Neural crest cell (in vitro differentiated cells): ENCODE results near the gene WNT11. TPM values are rescaled to one million over a fixed set of nuclear protein-coding genes. Genes with fewer than 3 reads are reported as not detected.

Experiments
- DNase-seq: peaks from one replicate; pipeline ENCODE4 v3.0.0; 2021; ENCODE audit warnings: low read depth, mixed read lengths, low spot score
- H3K27ac Mint-ChIP-seq: one replicate; pipeline ENCODE4 v1.8.0; 2021; ENCODE audit warnings: mild to moderate bottlenecking, mixed read lengths; ENCODE audit not compliant: unreplicated experiment
- H3K27me3 Mint-ChIP-seq: 2 replicates; pipeline ENCODE4 v1.8.0; 2021; ENCODE audit warnings: low read depth, mild to moderate bottlenecking, mixed read lengths
- H3K36me3 Mint-ChIP-seq: 2 replicates; pipeline ENCODE4 v1.8.0; 2021; ENCODE audit warnings: low read depth, mild to moderate bottlenecking, mixed read lengths
- H3K4me1 Mint-ChIP-seq: 2 replicates; pipeline ENCODE4 v1.8.0; 2021; ENCODE audit warnings: mixed read lengths
- H3K4me3 Mint-ChIP-seq: one replicate; pipeline ENCODE4 v1.8.0; 2021; ENCODE audit warnings: mild to moderate bottlenecking, mixed read lengths
- H3K9me3 Mint-ChIP-seq: 2 replicates; pipeline ENCODE4 v1.8.0; 2021; ENCODE audit warnings: mixed read lengths
- CTCF ChIP-seq: fragments of 200-600 bp; sonication (generic); conservative IDR thresholded peaks from 2 replicates; pipeline ENCODE4 v1.5.0; 2021; ENCODE audit warnings: antibody characterized with exemption, mild to moderate bottlenecking
- total RNA-seq: library from RNA; stranded (reverse); gene quantifications from 2 replicates; pipeline ENCODE4 v1.2.1, GENCODE V29; 2021

WNT11 gene
- total RNA-seq, 1 donor from 2014 or later, result 0.19 TPM

GRCh38 chr11:76162336-76163288 lies 43.7 kb downstream of the WNT11 start:
- no peaks in the 10 kb centered on the region for H3K36me3 Mint-ChIP-seq

GRCh38 chr11:76161261-76161961 lies 44.9 kb downstream of the WNT11 start:
- TF ChIP-seq CTCF, result no peak
- H3K4me1 Mint-ChIP-seq, result no peaks in the 10 kb centered on the region
- H3K9me3 Mint-ChIP-seq, result no peaks in the 10 kb centered on the region
- H3K36me3 Mint-ChIP-seq, result no peaks in the 10 kb centered on the region
- peaks cover 2% of the 10 kb centered on the region for H3K27me3 Mint-ChIP-seq
- no peak for DNase-seq
- H3K4me3 Mint-ChIP-seq, result no peak overlapping the region
- H3K27ac Mint-ChIP-seq, result no peak overlapping the region

More at GRCh38 chr11:76162336-76163288, 43.7 kb downstream of the WNT11 start:
- Mint-ChIP-seq H3K27me3 (no peaks in the 10 kb centered on the region), H3K4me3 (no peak overlapping the region), H3K9me3 (no peaks in the 10 kb centered on the region), H3K27ac (peak overlapping the region; percentile 87), H3K4me1 (no peaks in the 10 kb centered on the region)
- no peak for DNase-seq
- no peak for TF ChIP-seq CTCF

GRCh38 chr11:76160856-76161255 lies 45.4 kb downstream of the WNT11 start:
- TF ChIP-seq CTCF, result no peak
- H3K27me3 Mint-ChIP-seq, result peaks cover 2% of the 10 kb centered on the region

GRCh38 chr11:76159983-76160661 lies 46.2 kb downstream of the WNT11 start:
- H3K27ac Mint-ChIP-seq, result no peak overlapping the region
- H3K4me3 Mint-ChIP-seq, result no peak overlapping the region
- TF ChIP-seq CTCF, result no peak
- no peak for DNase-seq
- no peaks in the 10 kb centered on the region for H3K9me3 Mint-ChIP-seq
- H3K27me3 Mint-ChIP-seq, result peaks cover 2% of the 10 kb centered on the region
- no peaks in the 10 kb centered on the region for H3K36me3 Mint-ChIP-seq
- H3K4me1 Mint-ChIP-seq, result no peaks in the 10 kb centered on the region

More at GRCh38 chr11:76160856-76161255, 45.4 kb downstream of the WNT11 start:
- DNase-seq, result no peak
- no peak overlapping the region for H3K27ac Mint-ChIP-seq
- H3K4me3 Mint-ChIP-seq, result no peak overlapping the region
- H3K4me1 Mint-ChIP-seq, result no peaks in the 10 kb centered on the region
- H3K36me3 Mint-ChIP-seq, result no peaks in the 10 kb centered on the region
- no peaks in the 10 kb centered on the region for H3K9me3 Mint-ChIP-seq

- no peak for TF ChIP-seq CTCF
- Mint-ChIP-seq H3K27ac (no peak overlapping the region), H3K9me3 (no peaks in the 10 kb centered on the region), H3K4me1 (no peaks in the 10 kb centered on the region), H3K4me3 (no peak overlapping the region), H3K27me3 (peaks cover 2% of the 10 kb centered on the region), H3K36me3 (no peaks in the 10 kb centered on the region)
- no peak for DNase-seq
These were observed 46.9 kb downstream of the WNT11 start for GRCh38 chr11:76159303-76159937.
